ENCODE measurements around the gene JKAMP. TPM values are rescaled to one million over a fixed set of nuclear protein-coding genes. Genes with fewer than 3 reads are reported as not detected.

Gene JKAMP
- total RNA-seq, 3 donors from 2014 or later = 32.9 to 39.2 (median 37.4) TPM

DNA sequence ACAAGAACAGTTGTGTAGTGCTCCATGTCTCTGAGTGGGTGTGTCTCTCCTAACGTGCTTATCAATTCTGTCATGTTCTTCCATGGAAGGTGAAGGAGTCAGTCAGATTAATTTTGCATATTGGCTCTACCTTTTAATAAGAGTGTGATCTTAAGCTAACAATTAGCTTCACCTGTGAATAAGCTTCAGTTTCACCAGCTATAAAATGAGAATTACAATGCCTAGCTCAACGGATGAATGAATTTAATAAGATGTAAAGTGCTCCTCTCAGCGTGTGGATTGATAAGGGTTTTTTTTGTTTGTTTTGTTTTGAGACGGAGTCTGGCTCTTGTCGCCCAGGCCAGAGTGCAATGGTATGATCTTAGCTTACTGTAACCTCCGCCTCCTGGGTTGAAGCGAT lies 59.6 kb downstream of the JKAMP start:
- H3K4me1 ChIP-seq (ENCODE audit: low read depth) = no peaks in the 10 kb centered on the region
- TF ChIP-seq, protein P1, sequence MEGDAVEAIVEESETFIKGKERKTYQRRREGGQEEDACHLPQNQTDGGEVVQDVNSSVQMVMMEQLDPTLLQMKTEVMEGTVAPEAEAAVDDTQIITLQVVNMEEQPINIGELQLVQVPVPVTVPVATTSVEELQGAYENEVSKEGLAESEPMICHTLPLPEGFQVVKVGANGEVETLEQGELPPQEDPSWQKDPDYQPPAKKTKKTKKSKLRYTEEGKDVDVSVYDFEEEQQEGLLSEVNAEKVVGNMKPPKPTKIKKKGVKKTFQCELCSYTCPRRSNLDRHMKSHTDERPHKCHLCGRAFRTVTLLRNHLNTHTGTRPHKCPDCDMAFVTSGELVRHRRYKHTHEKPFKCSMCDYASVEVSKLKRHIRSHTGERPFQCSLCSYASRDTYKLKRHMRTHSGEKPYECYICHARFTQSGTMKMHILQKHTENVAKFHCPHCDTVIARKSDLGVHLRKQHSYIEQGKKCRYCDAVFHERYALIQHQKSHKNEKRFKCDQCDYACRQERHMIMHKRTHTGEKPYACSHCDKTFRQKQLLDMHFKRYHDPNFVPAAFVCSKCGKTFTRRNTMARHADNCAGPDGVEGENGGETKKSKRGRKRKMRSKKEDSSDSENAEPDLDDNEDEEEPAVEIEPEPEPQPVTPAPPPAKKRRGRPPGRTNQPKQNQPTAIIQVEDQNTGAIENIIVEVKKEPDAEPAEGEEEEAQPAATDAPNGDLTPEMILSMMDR (IDR thresholded peaks at IDR 0.05) = no peak
- no peak for ATAC-seq
- H3K4me3 ChIP-seq = no peak overlapping the region
- no peak for DNase-seq
- intact Hi-C loops (cut with DNase I, micrococcal nuclease) = no loop called here
- no peaks in the 10 kb centered on the region for H3K36me3 ChIP-seq (ENCODE audit: low read depth)
- no peaks in the 10 kb centered on the region for H3K9me3 ChIP-seq

GRCh38 chr14:59547310-59547709 lies 63.0 kb downstream of the JKAMP start:
- H3K4me1 ChIP-seq (ENCODE audit: low read depth) = no peaks in the 10 kb centered on the region
- DNase-seq (no peak), ATAC-seq (peak; percentile 59)
- intact Hi-C loops (cut with DNase I, micrococcal nuclease) = no loop called here
- H3K4me3 ChIP-seq = no peak overlapping the region
- no peaks in the 10 kb centered on the region for H3K36me3 ChIP-seq (ENCODE audit: low read depth)
- H3K9me3 ChIP-seq = no peaks in the 10 kb centered on the region
- TF ChIP-seq, protein P1 (IDR thresholded peaks at IDR 0.05) = no peak

Other genes with a start within 250 kb of the JKAMP start
- gene GPR135, start 19.1 kb upstream of the JKAMP start, total RNA-seq = 1 to 10 TPM; 1.7 to 4.9 (median 2.8) TPM
- gene L3HYPDH, start 109 bp upstream of the JKAMP start, total RNA-seq = 10 to 100 TPM; 12.8 to 19.2 (median 16.1) TPM
- gene CCDC175, start 92.3 kb downstream of the JKAMP start, total RNA-seq = 1 to 10 TPM in 1 of 3 donors, under 1 TPM in 2; 0.09 to 1.6 (median 0.60) TPM

All from mucosa of descending colon (tissue), 3 donors.